HEK293 (cell line): ENCODE results near the gene SART3.
A peak's percentile ranks its signal among the peaks of the same experiment; 100 is the strongest.

Experiments
- CTCF ChIA-PET: fragments of 350-600 bp; formaldehyde crosslinking; extraction: SDS; loops from one replicate; lab custom pipeline; 2021; ENCODE audit warnings: antibody characterized with exemption; lab: Yijun Ruan, JAX
- POLR2A ChIA-PET: fragments of 300-600 bp; formaldehyde crosslinking; extraction: SDS; loops from one replicate; lab custom pipeline; 2020; ENCODE audit warnings: antibody characterized with exemption, inconsistent platforms; lab: Yijun Ruan, JAX
- H3K27ac ChIP-seq: fragments of 200-500 bp; sonication (Bioruptor generic); 2 replicates; pipeline ENCODE4 v1.5.1; 2014; ENCODE audit warnings: low read depth, low read length, control low read depth, inconsistent platforms; ENCODE audit errors: extremely low read depth
- H3K36me3 ChIP-seq, 2 experiments: fragments of 200-500 bp in 1 of 2; sonication (Bioruptor generic) in 1 of 2; 1 replicate in 1 of 2; 2 replicates in 1 of 2; pipeline ENCODE4 v1.5.1; 2014 to 2017; ENCODE audit warnings: inconsistent platforms in 2 of 2, low read length in 2 of 2; ENCODE audit not compliant: control insufficient read depth in 2 of 2, insufficient read depth in 1 of 2
- H3K4me1 ChIP-seq: fragments of 200-500 bp; sonication (Bioruptor generic); 2 replicates; pipeline ENCODE4 v1.5.1; 2014; ENCODE audit warnings: mild to moderate bottlenecking, low read length, inconsistent platforms; ENCODE audit not compliant: control insufficient read depth, insufficient read depth
- H3K4me3 ChIP-seq: 2 replicates; pipeline ENCODE4 v1.5.1; 2011; ENCODE audit warnings: low read depth, mild to moderate bottlenecking, control low read depth, low read length, moderate library complexity
- H3K9me3 ChIP-seq: fragments of 200-500 bp; sonication (Bioruptor generic); 2 replicates; pipeline ENCODE4 v1.5.1; 2014; ENCODE audit warnings: low read depth, low read length, inconsistent platforms; ENCODE audit not compliant: control insufficient read depth, insufficient read depth
- GFI1B ChIP-seq: fragments of 450-650 bp; formaldehyde crosslinking; IDR thresholded peaks from 2 replicates; pipeline ENCODE4 v1.5.1; 2016; ENCODE audit warnings: missing biosample characterization, missing genetic modification characterization
- PATZ1 ChIP-seq: fragments of 450-650 bp; formaldehyde crosslinking; IDR thresholded peaks from 2 replicates; pipeline ENCODE4 v1.5.1; 2016; ENCODE audit warnings: missing biosample characterization, missing genetic modification characterization
- PBX3 ChIP-seq: sonication (generic); formaldehyde crosslinking; IDR thresholded peaks from 2 replicates; pipeline ENCODE4 v1.8.1; 2022; ENCODE audit warnings: mild to moderate bottlenecking, moderate library complexity, missing genetic modification reagents
- ZNF211 ChIP-seq: fragments of 450-650 bp; formaldehyde crosslinking; IDR thresholded peaks from 2 replicates; pipeline ENCODE4 v1.5.1; 2016; ENCODE audit warnings: low read depth, missing biosample characterization, missing genetic modification characterization
- ZNF518A ChIP-seq: fragments of 450-650 bp; formaldehyde crosslinking; conservative IDR thresholded peaks from 2 replicates; pipeline ENCODE4 v1.5.1; 2016; ENCODE audit warnings: low read depth, missing biosample characterization, missing genetic modification characterization
- ZNF548 ChIP-seq: fragments of 450-650 bp; formaldehyde crosslinking; IDR thresholded peaks from 2 replicates; pipeline ENCODE4 v1.5.1; 2016; ENCODE audit warnings: missing biosample characterization, missing genetic modification characterization
- ZNF561 ChIP-seq: fragments of 450-650 bp; IDR thresholded peaks from 2 replicates; pipeline ENCODE4 v1.5.1; 2018; ENCODE audit warnings: missing biosample characterization, missing genetic modification characterization, borderline replicate concordance
- ZSCAN30 ChIP-seq: fragments of 450-650 bp; IDR thresholded peaks from 2 replicates; pipeline ENCODE4 v1.5.1; 2018; ENCODE audit warnings: missing biosample characterization, mild to moderate bottlenecking, missing genetic modification characterization, moderate library complexity
- ZSCAN4 ChIP-seq: fragments of 450-650 bp; formaldehyde crosslinking; IDR thresholded peaks from 2 replicates; pipeline ENCODE4 v1.5.1; 2017; ENCODE audit warnings: missing biosample characterization, missing genetic modification characterization

Gene SART3

GRCh38 chr12:108596854-108597558 lies 36.0 kb upstream of the SART3 start:
- ChIA-PET POLR2A (no interaction called here), CTCF (interaction anchor here (0.6 kb wide), 1 partner anchor 706 kb away, joined by 3 read pairs; no protein-coding TSS in a partner anchor)
- Histone ChIP-seq H3K27ac (no peak overlapping the region), H3K4me1 (no peaks in the 10 kb centered on the region), H3K36me3 (no peaks in the 10 kb centered on the region), H3K9me3 (no peaks in the 10 kb centered on the region), H3K4me3 (no peak overlapping the region)
- no peak for TF ChIP-seq ZNF211
- TF ChIP-seq ZSCAN4, result 0 out of 2 replicates have a peak, but pooled peaks have one; percentile 9
- TF ChIP-seq ZSCAN30 (tag by site-specific recombination), result no peak
- no peak for TF ChIP-seq GFI1B
- TF ChIP-seq ZNF518A (tag by site-specific recombination), result no peak
- 0 out of 2 replicates have a peak, but pooled peaks have one; percentile 33 for TF ChIP-seq PATZ1 (tag by site-specific recombination)

- POLR2A ChIA-PET, result no interaction called here
- Histone ChIP-seq H3K4me3 (no peak overlapping the region), H3K4me1 (no peaks in the 10 kb centered on the region), H3K36me3 (no peaks in the 10 kb centered on the region), H3K27ac (no peak overlapping the region), H3K9me3 (no peaks in the 10 kb centered on the region)
- TF ChIP-seq ZNF561 (no peak), PBX3 (CRISPR knock-in tag) (no peak), ZSCAN4 (peak; percentile 95), ZNF548 (tag by site-specific recombination) (no peak)
- CTCF ChIA-PET, result interaction anchor here (3.5 kb wide), 1 partner anchor 22 kb away, joined by 15 read pairs; no protein-coding TSS in a partner anchor
These were observed 35.0 kb upstream of the SART3 start for GRCh38 chr12:108595711-108596647.
